Esophagus muscularis mucosa (tissue), 3 donors: ENCODE data around the gene SLC38A7.

ENCODE experiments used
- POLR2A ChIP-seq: fragments of 450-650 bp; IDR thresholded peaks from one replicate; pipeline ENCODE4 v1.6.1; 2017; ENCODE audit warnings: antibody characterized with exemption, moderate library complexity, mild to moderate bottlenecking, low read depth
- POLR2AphosphoS5 ChIP-seq, 2 donors: sonication (generic); formaldehyde crosslinking; IDR thresholded peaks; one replicate each; pipeline ENCODE4 v1.6.1; 2017; ENCODE audit warnings: antibody characterized with exemption in 2 of 2
- TF ChIP-seq, protein P1 (sequence below), 3 experiments: fragments of 200-600 bp in 2 of 3; fragments of 450-650 bp in 1 of 3; sonication (generic) in 2 of 3; IDR thresholded peaks; one replicate each; pipeline ENCODE4 v1.5.1; 2017 to 2019; ENCODE audit warnings: antibody characterized with exemption in 3 of 3, mild to moderate bottlenecking in 2 of 3, moderate library complexity in 1 of 3

- no peak for TF ChIP-seq POLR2A
- TF ChIP-seq, protein P1, sequence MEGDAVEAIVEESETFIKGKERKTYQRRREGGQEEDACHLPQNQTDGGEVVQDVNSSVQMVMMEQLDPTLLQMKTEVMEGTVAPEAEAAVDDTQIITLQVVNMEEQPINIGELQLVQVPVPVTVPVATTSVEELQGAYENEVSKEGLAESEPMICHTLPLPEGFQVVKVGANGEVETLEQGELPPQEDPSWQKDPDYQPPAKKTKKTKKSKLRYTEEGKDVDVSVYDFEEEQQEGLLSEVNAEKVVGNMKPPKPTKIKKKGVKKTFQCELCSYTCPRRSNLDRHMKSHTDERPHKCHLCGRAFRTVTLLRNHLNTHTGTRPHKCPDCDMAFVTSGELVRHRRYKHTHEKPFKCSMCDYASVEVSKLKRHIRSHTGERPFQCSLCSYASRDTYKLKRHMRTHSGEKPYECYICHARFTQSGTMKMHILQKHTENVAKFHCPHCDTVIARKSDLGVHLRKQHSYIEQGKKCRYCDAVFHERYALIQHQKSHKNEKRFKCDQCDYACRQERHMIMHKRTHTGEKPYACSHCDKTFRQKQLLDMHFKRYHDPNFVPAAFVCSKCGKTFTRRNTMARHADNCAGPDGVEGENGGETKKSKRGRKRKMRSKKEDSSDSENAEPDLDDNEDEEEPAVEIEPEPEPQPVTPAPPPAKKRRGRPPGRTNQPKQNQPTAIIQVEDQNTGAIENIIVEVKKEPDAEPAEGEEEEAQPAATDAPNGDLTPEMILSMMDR (IDR thresholded peaks at IDR 0.05) = no peak
- no peak for TF ChIP-seq POLR2AphosphoS5 (IDR thresholded peaks at IDR 0.05)
Measured at GRCh38 chr16:58654560-58655214, 29.9 kb downstream of the SLC38A7 start.
